Loucy (cell line): Measurements from ENCODE around the gene CDH13.

Experiments used
- H2AFZ ChIP-seq: fragments of 200-600 bp; sonication (generic); 2 replicates; pipeline ENCODE4 v1.6.0; 2016; ENCODE audit warnings: antibody characterized with exemption, mild to moderate bottlenecking, low read length, moderate library complexity
- H3F3A ChIP-seq: fragments of 200-600 bp; 2 replicates; pipeline ENCODE4 v1.6.0; 2016; ENCODE audit warnings: antibody characterized with exemption, low read depth, mild to moderate bottlenecking
- H3K27me3 ChIP-seq: fragments of 200-600 bp; sonication (generic); 2 replicates; pipeline ENCODE4 v1.6.1; 2014; ENCODE audit warnings: low read length, mild to moderate bottlenecking; ENCODE audit not compliant: insufficient read depth, poor library complexity, severe bottlenecking
- H3K36me3 ChIP-seq: fragments of 200-600 bp; sonication (generic); 2 replicates; pipeline ENCODE4 v1.6.1; 2016; ENCODE audit warnings: low read length; ENCODE audit not compliant: insufficient read depth
- H3K4me1 ChIP-seq: fragments of 200-600 bp; sonication (generic); 2 replicates; pipeline ENCODE4 v1.5.1; 2014; ENCODE audit warnings: low read length, mild to moderate bottlenecking; ENCODE audit not compliant: insufficient read depth, poor library complexity, severe bottlenecking
- H3K4me2 ChIP-seq: fragments of 200-600 bp; sonication (generic); 2 replicates; pipeline ENCODE4 v1.6.0; 2014; ENCODE audit warnings: antibody characterized with exemption, low read length, low read depth, mild to moderate bottlenecking; ENCODE audit not compliant: poor library complexity, severe bottlenecking
- H3K4me3 ChIP-seq: fragments of 200-600 bp; sonication (generic); 2 replicates; pipeline ENCODE4 v1.5.1; 2014; ENCODE audit warnings: low read length, mild to moderate bottlenecking, mixed read lengths; ENCODE audit not compliant: poor library complexity, severe bottlenecking
- H3K79me2 ChIP-seq: fragments of 200-600 bp; sonication (generic); 2 replicates; pipeline ENCODE4 v1.6.1; 2014; ENCODE audit warnings: low read length; ENCODE audit not compliant: insufficient read depth
- H3K9ac ChIP-seq: fragments of 200-600 bp; sonication (generic); 2 replicates; pipeline ENCODE4 v1.6.0; 2014; ENCODE audit warnings: mild to moderate bottlenecking, low read depth, low read length, moderate library complexity; ENCODE audit not compliant: poor library complexity, severe bottlenecking
- H3K9me2 ChIP-seq: fragments of 200-600 bp; sonication (generic); replicated peaks from 2 replicates; pipeline ENCODE4 v1.6.1; 2016; ENCODE audit warnings: low read depth, low read length, mixed read lengths
- H3K9me3 ChIP-seq: fragments of 200-600 bp; sonication (generic); 2 replicates; pipeline ENCODE4 v1.6.1; 2014; ENCODE audit warnings: mild to moderate bottlenecking, antibody characterized with exemption, low read length, low read depth; ENCODE audit not compliant: insufficient read depth
- H4K20me1 ChIP-seq: fragments of 200-600 bp; sonication (generic); 2 replicates; pipeline ENCODE4 v1.6.0; 2014; ENCODE audit warnings: antibody characterized with exemption, low read length, mild to moderate bottlenecking; ENCODE audit not compliant: insufficient read depth, poor library complexity, severe bottlenecking
- CTCF ChIP-seq: fragments of 200-600 bp; sonication (generic); conservative IDR thresholded peaks from 2 replicates; pipeline ENCODE4 v1.5.1; 2014; ENCODE audit warnings: mild to moderate bottlenecking, antibody characterized with exemption, low read length
- EZH2phosphoT487 ChIP-seq: fragments of 200-600 bp; IDR thresholded peaks from 2 replicates; pipeline ENCODE4 v1.6.1; 2018; ENCODE audit warnings: antibody characterized with exemption, mild to moderate bottlenecking, moderate library complexity, borderline replicate concordance

Gene CDH13

GRCh38 chr16:83626676-83627075 lies 999.9 kb downstream of the CDH13 start:
- Histone ChIP-seq H3K79me2 (no peaks in the 10 kb centered on the region), H4K20me1 (no peaks in the 10 kb centered on the region), H3K4me3 (no peak overlapping the region), H3K4me1 (no peaks in the 10 kb centered on the region), H3K4me2 (no peak overlapping the region), H3K27me3 (no peaks in the 10 kb centered on the region), H2AFZ (no peak overlapping the region), H3K9me3 (no peaks in the 10 kb centered on the region), H3K9ac (no peak overlapping the region), H3K36me3 (no peaks in the 10 kb centered on the region), H3F3A (no peaks in the 10 kb centered on the region), H3K9me2 (no peaks in the 10 kb centered on the region)
- TF ChIP-seq CTCF (no peak), EZH2phosphoT487 (no peak)

- H3K4me3 ChIP-seq = no peak overlapping the region
- TF ChIP-seq EZH2phosphoT487 (no peak), CTCF (no peak)
Observed at GRCh38 chr16:83627996-83628395, 1001.2 kb downstream of the CDH13 start.

GRCh38 chr16:83629426-83629825 lies 1002.7 kb downstream of the CDH13 start:
- Histone ChIP-seq H3F3A (no peaks in the 10 kb centered on the region), H3K9me3 (no peaks in the 10 kb centered on the region), H3K9me2 (no peaks in the 10 kb centered on the region), H3K4me3 (no peak overlapping the region), H3K79me2 (no peaks in the 10 kb centered on the region), H3K36me3 (no peaks in the 10 kb centered on the region), H3K4me2 (no peak overlapping the region), H3K27me3 (no peaks in the 10 kb centered on the region), H3K9ac (no peak overlapping the region), H2AFZ (no peak overlapping the region), H4K20me1 (no peaks in the 10 kb centered on the region), H3K4me1 (peaks cover 2% of the 10 kb centered on the region)
- TF ChIP-seq CTCF (no peak), EZH2phosphoT487 (no peak)

More at GRCh38 chr16:83627996-83628395, 1001.2 kb downstream of the CDH13 start:
- no peak overlapping the region for H3K9ac ChIP-seq
- H3K36me3 ChIP-seq = no peaks in the 10 kb centered on the region
- H3K79me2 ChIP-seq = no peaks in the 10 kb centered on the region
- no peaks in the 10 kb centered on the region for H3K4me1 ChIP-seq
- H2AFZ ChIP-seq = no peak overlapping the region
- H3K9me2 ChIP-seq = no peaks in the 10 kb centered on the region
- H3K4me2 ChIP-seq = no peak overlapping the region
- H3F3A ChIP-seq = no peaks in the 10 kb centered on the region
- H4K20me1 ChIP-seq = no peaks in the 10 kb centered on the region
- H3K9me3 ChIP-seq = no peaks in the 10 kb centered on the region
- H3K27me3 ChIP-seq = no peaks in the 10 kb centered on the region
